GM18520 (cell line): ENCODE results near the gene TMEM82.

ENCODE experiments used
- ATAC-seq: cut with Tn5 transposase; IDR thresholded peaks from one replicate; pipeline ENCODE4 v1.9.1; 2021; ENCODE audit not compliant: unreplicated experiment

TMEM82 gene

GRCh38 chr1:15777909-15778707, 35.8 kb downstream of the TMEM82 start:
- no peak for ATAC-seq

DNA sequence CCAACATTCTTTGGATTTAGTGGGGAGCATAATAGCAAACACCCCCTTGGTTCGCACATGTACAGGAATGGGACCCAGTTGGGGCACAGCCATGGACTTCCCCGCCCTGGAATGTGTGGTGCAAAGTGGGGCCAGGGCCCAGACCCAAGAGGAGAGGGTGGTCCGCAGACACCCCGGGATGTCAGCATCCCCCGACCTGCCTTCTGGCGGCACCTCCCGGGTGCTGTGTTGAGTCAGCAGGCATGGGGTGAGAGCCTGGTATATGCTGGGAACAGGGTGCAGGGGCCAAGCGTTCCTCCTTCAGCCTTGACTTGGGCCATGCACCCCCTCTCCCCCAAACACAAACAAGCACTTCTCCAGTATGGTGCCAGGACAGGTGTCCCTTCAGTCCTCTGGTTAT, 43.4 kb downstream of the TMEM82 start:
- no peak for ATAC-seq

DNA sequence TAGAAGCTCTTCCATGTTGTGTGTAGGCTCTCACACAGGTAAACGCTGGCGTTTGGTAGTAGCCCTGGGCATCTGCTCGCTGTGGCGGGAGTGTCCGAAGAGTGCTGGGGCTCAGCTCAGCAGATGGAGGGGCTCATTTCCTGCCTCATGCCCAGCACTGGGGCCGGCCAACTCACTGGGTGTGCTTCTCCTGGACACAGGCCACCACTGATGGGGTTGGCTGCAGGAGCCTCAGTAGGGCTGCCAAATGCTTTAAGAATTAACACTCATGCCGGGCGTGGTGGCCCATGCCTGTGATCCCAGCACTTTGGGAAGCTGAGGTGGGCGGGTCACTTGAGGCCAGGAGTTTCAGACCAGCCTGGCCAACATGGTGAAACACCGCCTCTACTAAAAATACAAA, 44.3 kb downstream of the TMEM82 start:
- ATAC-seq = no peak

GRCh38 chr1:15788624-15789301, 46.5 kb downstream of the TMEM82 start:
- ATAC-seq = no peak

- no peak for ATAC-seq
Measured at GRCh38 chr1:15796086-15796462, 53.8 kb downstream of the TMEM82 start.
